ENCODE data around the gene BLOC1S5.

- TF ChIP-seq POLR2A (IDR thresholded peaks at IDR 0.05) (no peak), EP300 (IDR thresholded peaks at IDR 0.05) (no peak)
- TF ChIP-seq, protein P1, sequence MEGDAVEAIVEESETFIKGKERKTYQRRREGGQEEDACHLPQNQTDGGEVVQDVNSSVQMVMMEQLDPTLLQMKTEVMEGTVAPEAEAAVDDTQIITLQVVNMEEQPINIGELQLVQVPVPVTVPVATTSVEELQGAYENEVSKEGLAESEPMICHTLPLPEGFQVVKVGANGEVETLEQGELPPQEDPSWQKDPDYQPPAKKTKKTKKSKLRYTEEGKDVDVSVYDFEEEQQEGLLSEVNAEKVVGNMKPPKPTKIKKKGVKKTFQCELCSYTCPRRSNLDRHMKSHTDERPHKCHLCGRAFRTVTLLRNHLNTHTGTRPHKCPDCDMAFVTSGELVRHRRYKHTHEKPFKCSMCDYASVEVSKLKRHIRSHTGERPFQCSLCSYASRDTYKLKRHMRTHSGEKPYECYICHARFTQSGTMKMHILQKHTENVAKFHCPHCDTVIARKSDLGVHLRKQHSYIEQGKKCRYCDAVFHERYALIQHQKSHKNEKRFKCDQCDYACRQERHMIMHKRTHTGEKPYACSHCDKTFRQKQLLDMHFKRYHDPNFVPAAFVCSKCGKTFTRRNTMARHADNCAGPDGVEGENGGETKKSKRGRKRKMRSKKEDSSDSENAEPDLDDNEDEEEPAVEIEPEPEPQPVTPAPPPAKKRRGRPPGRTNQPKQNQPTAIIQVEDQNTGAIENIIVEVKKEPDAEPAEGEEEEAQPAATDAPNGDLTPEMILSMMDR (IDR thresholded peaks at IDR 0.05) = no peak
These were observed 89.6 kb downstream of the BLOC1S5 start for GRCh38 chr6:7974565-7974937.

Data from tibial nerve (tissue), 4 donors.